Measurements from ENCODE around the gene DTNA. TPM values are rescaled to one million over a fixed set of nuclear protein-coding genes. Genes with fewer than 3 reads are reported as not detected.
"Not testable (repeated sequence)": the region's sequence is repeated elsewhere in the genome, so short reads cannot be mapped to it uniquely, and the experiment has no call there.

Gene DTNA
- total RNA-seq, 1 experiment from 2014 or later = 7.8 TPM

GRCh38 chr18:34661464-34662087 lies 48.5 kb upstream of the DTNA start:
- Histone ChIP-seq H3K4me3 (ENCODE audit: low read length) (no peak overlapping the region), H3K4me2 (ENCODE audit: low read length) (no peak overlapping the region), H3K9me2 (replicated peaks; ENCODE audit: low read length) (no peaks in the 10 kb centered on the region), H3K9ac (ENCODE audit: low read length) (no peak overlapping the region), H4K20me1 (ENCODE audit: low read length) (no peaks in the 10 kb centered on the region), H3K27ac (ENCODE audit: low read length) (no peak overlapping the region), H3K4me1 (ENCODE audit: insufficient read depth, low read length) (peaks cover 11% of the 10 kb centered on the region; the same call in 1 of the 2 replicates), H3F3A (ENCODE audit: low read length, unreplicated experiment) (no peaks in the 10 kb centered on the region), H3K27me3 (ENCODE audit: low read length) (no peaks in the 10 kb centered on the region), H2AFZ (ENCODE audit: low read length) (no peak overlapping the region), H3K36me3 (ENCODE audit: low read depth, low read length) (no peaks in the 10 kb centered on the region), H3K9me3 (ENCODE audit: low read length) (no peaks in the 10 kb centered on the region), H3K79me2 (ENCODE audit: low read length) (no peaks in the 10 kb centered on the region)
- intact Hi-C loops (cut with micrococcal nuclease) = loop anchor here (1.0 to 5.0 kb wide), 3 partner anchors 46 to 127 kb away; no protein-coding TSS in a partner anchor
- DNase-seq (peak; percentile 50), ATAC-seq (peak; percentile 60)
- BruUV-seq (replicated peaks) = no TSS peak
- CTCF ChIA-PET = interaction anchor here (0.6 to 1.3 kb wide), 7 partner anchors 11 to 539 kb away, joined by 3 to 7 read pairs (median 4); no protein-coding TSS in a partner anchor
- POLR2A ChIA-PET (ENCODE audit: unreplicated experiment) = no interaction called here
- TF ChIP-seq CTCF (conservative IDR thresholded peaks at IDR 0.05; ENCODE audit: low read depth, low read length) = peak; percentile 61
- no peak for TF ChIP-seq EZH2phosphoT487 (IDR thresholded peaks at IDR 0.05; ENCODE audit: borderline replicate concordance, low read length)

GRCh38 chr18:34676816-34677574 lies 33.1 kb upstream of the DTNA start:
- no peak for ATAC-seq
- CTCF ChIA-PET = no interaction called here

GRCh38 chr18:34689750-34690149 lies 20.3 kb upstream of the DTNA start:
- H3K4me1 ChIP-seq (ENCODE audit: insufficient read depth, low read length); intact Hi-C loops (cut with micrococcal nuclease); CTCF ChIA-PET; H3K27me3 ChIP-seq (ENCODE audit: low read length); H3K9me3 ChIP-seq (ENCODE audit: low read length); H3K9ac ChIP-seq (ENCODE audit: low read length); H3K9me2 ChIP-seq (replicated peaks; ENCODE audit: low read length); ATAC-seq; H4K20me1 ChIP-seq (ENCODE audit: low read length); H3K4me2 ChIP-seq (ENCODE audit: low read length); H3K27ac ChIP-seq (ENCODE audit: low read length); BruUV-seq (replicated peaks); H3K4me3 ChIP-seq (ENCODE audit: low read length); H2AFZ ChIP-seq (ENCODE audit: low read length); POLR2A ChIA-PET (ENCODE audit: unreplicated experiment); H3K79me2 ChIP-seq (ENCODE audit: low read length); H3K36me3 ChIP-seq (ENCODE audit: low read depth, low read length); H3F3A ChIP-seq (ENCODE audit: low read length, unreplicated experiment): not testable (repeated sequence)
- DNase-seq = peak; percentile 17

More at GRCh38 chr18:34676816-34677574, 33.1 kb upstream of the DTNA start:
- H3K9me2 ChIP-seq (replicated peaks; ENCODE audit: low read length) = no peaks in the 10 kb centered on the region
- no peaks in the 10 kb centered on the region for H3F3A ChIP-seq (ENCODE audit: low read length, unreplicated experiment)
- no peaks in the 10 kb centered on the region for H3K27me3 ChIP-seq (ENCODE audit: low read length)
- H3K4me1 ChIP-seq (ENCODE audit: insufficient read depth, low read length) = no peaks in the 10 kb centered on the region
- H2AFZ ChIP-seq (ENCODE audit: low read length) = no peak overlapping the region
- no peak overlapping the region for H3K27ac ChIP-seq (ENCODE audit: low read length)
- H3K4me3 ChIP-seq (ENCODE audit: low read length) = no peak overlapping the region
- no peaks in the 10 kb centered on the region for H3K9me3 ChIP-seq (ENCODE audit: low read length)
- no TSS peak for BruUV-seq (replicated peaks)
- no peak for DNase-seq
- H4K20me1 ChIP-seq (ENCODE audit: low read length) = no peaks in the 10 kb centered on the region
- no peak overlapping the region for H3K9ac ChIP-seq (ENCODE audit: low read length)
- intact Hi-C loops (cut with micrococcal nuclease) = no loop called here
- H3K4me2 ChIP-seq (ENCODE audit: low read length) = no peak overlapping the region
- no peaks in the 10 kb centered on the region for H3K79me2 ChIP-seq (ENCODE audit: low read length)
- H3K36me3 ChIP-seq (ENCODE audit: low read depth, low read length) = no peaks in the 10 kb centered on the region
- TF ChIP-seq CTCF (conservative IDR thresholded peaks at IDR 0.05; ENCODE audit: low read depth, low read length) (no peak), EZH2 (IDR thresholded peaks at IDR 0.05; ENCODE audit: low read length, unreplicated experiment) (no peak)
- POLR2A ChIA-PET (ENCODE audit: unreplicated experiment) = no interaction called here

Data from PC-3 (cell line).